Measurements from ENCODE around the gene FCN3. TPM values are rescaled to one million over a fixed set of nuclear protein-coding genes. Genes with fewer than 3 reads are reported as not detected.
A peak's percentile ranks its signal among the peaks of the same experiment; 100 is the strongest.

FCN3 gene
- total and polyA plus RNA-seq, 9 of the 15 experiments (the other 6 are each of a cell fraction or from before 2014, with no cell fraction given), result 0.49 TPM; not detected in 8

GRCh38 chr1:27366113-27366410 lies 8.6 kb downstream of the FCN3 start (continued):
- no peak for TF ChIP-seq HDAC8 (tag; IDR thresholded peaks at IDR 0.05)
- peak; percentile 88 to 90 for TF ChIP-seq NRF1 (conservative IDR thresholded peaks at IDR 0.05 in 1 of 2, IDR thresholded peaks at IDR 0.05 in 1 of 2)
- TF ChIP-seq ZFX (CRISPR knock-in tag; IDR thresholded peaks at IDR 0.05), result peak; percentile 57
- peak; percentile 28 for TF ChIP-seq CHD1 (IDR thresholded peaks at IDR 0.05; ENCODE audit: low read length)
- no peak for TF ChIP-seq CHAMP1 (IDR thresholded peaks at IDR 0.05)
- no peak for TF ChIP-seq HOXB6 (CRISPR knock-in tag; IDR thresholded peaks at IDR 0.05; ENCODE audit: borderline replicate concordance)
- no peak for TF ChIP-seq BRD9 (IDR thresholded peaks at IDR 0.05; ENCODE audit: low read depth, partially characterized antibody)
- TF ChIP-seq HNRNPLL (IDR thresholded peaks at IDR 0.05; ENCODE audit: low read depth, low read length, poor library complexity, severe bottlenecking), result peak; percentile 96
- no peak for TF ChIP-seq POLR2H (tag; IDR thresholded peaks at IDR 0.05; ENCODE audit: low read depth)
- no peak for TF ChIP-seq ATF6 (CRISPR knock-in tag; IDR thresholded peaks at IDR 0.05)
- no peak for TF ChIP-seq ZNF197 (CRISPR knock-in tag; IDR thresholded peaks at IDR 0.05; ENCODE audit: low read depth)
- peak; percentile 49 for TF ChIP-seq TAF1 (IDR thresholded peaks at IDR 0.05; ENCODE audit: control insufficient read depth, extremely low read depth, insufficient read depth, low read length, severe bottlenecking)
- no peak for TF ChIP-seq KLF1 (tag; IDR thresholded peaks at IDR 0.05)
- 0 out of 4 replicates have a peak, but pooled peaks of 1 of the 2 experiments have one; percentile 12 for TF ChIP-seq ZMIZ1 (IDR thresholded peaks at IDR 0.05; ENCODE audit: low read depth in 2 of 2, low read length in 2 of 2)
- no peak for TF ChIP-seq NUFIP1 (IDR thresholded peaks at IDR 0.05; ENCODE audit: partially characterized antibody)
- no peak; the same call in 1 of the 2 replicates for TF ChIP-seq CREB1 (IDR thresholded peaks at IDR 0.05)
- TF ChIP-seq CREB1 (CRISPR knock-in tag; IDR thresholded peaks at IDR 0.05), result 0 out of 2 replicates have a peak, but pooled peaks have one; percentile 38
- TF ChIP-seq NELFE (IDR thresholded peaks at IDR 0.05; ENCODE audit: insufficient read depth, insufficient read length), result no peak
- TF ChIP-seq CREM (IDR thresholded peaks at IDR 0.05; ENCODE audit: low read depth), result peak; percentile 61
- TF ChIP-seq KAT7 (CRISPR knock-in tag; IDR thresholded peaks at IDR 0.05; ENCODE audit: borderline replicate concordance), result 0 out of 2 replicates have a peak, but pooled peaks have one; percentile 26
- no peak for TF ChIP-seq MCM7 (IDR thresholded peaks at IDR 0.05)
- TF ChIP-seq TEAD1 (CRISPR knock-in tag; IDR thresholded peaks at IDR 0.05), result 0 out of 4 replicates have a peak, but pooled peaks of 1 of the 2 experiments have one; percentile 4
